Thoracic aorta (tissue), 2 donors: ENCODE measurements around the gene IQCE. TPM values are rescaled to one million over a fixed set of nuclear protein-coding genes. Genes with fewer than 3 reads are reported as not detected.

Source experiments
- ATAC-seq: fragments of 150-250 bp; one replicate; pipeline ENCODE4 v1.8.0; 2017; ENCODE audit warnings: low read depth; ENCODE audit not compliant: insufficient number of reproducible peaks, low FRiP score
- DNase-seq: peaks from one replicate; pipeline ENCODE4 v3.0.0-alpha.2; 2020; ENCODE audit warnings: low spot score
- H3K27ac ChIP-seq, 2 donors: fragments of 200-600 bp; sonication (generic); 1 replicate in 1 of 2; 2 replicates in 1 of 2; pipeline ENCODE4 v1.5.1; 2016; ENCODE audit warnings: mild to moderate bottlenecking in 2 of 2, moderate library complexity in 2 of 2
- H3K27me3 ChIP-seq: fragments of 200-600 bp; sonication (generic); replicated peaks from 2 replicates; pipeline ENCODE4 v1.6.0; 2016; ENCODE audit warnings: mild to moderate bottlenecking; ENCODE audit not compliant: insufficient read depth
- H3K36me3 ChIP-seq: fragments of 200-600 bp; sonication (generic); one replicate; pipeline ENCODE4 v1.5.1; 2016
- H3K4me1 ChIP-seq, 2 donors: fragments of 200-600 bp; sonication (generic); 1 replicate in 1 of 2; 2 replicates in 1 of 2; pipeline versions ENCODE4 v1.5.1 to v1.6.0; 2016; ENCODE audit warnings: low read depth in 2 of 2, mild to moderate bottlenecking in 1 of 2; ENCODE audit not compliant: control insufficient read depth in 1 of 2
- H3K4me3 ChIP-seq: fragments of 200-600 bp; sonication (generic); 2 replicates; pipeline ENCODE4 v1.5.1; 2016; ENCODE audit warnings: mild to moderate bottlenecking
- H3K9me3 ChIP-seq: fragments of 200-600 bp; sonication (generic); 2 replicates; pipeline ENCODE4 v1.5.1; 2016
- total RNA-seq, 2 donors: library from RNA; depleted of rRNA; stranded (reverse); fragments of >200 nt; gene quantifications; one replicate each; pipeline versions ENCODE4 v1.1.0 to v1.2.3, GENCODE V29; 2016
- TF ChIP-seq, protein P1 (sequence below): fragments of 200-600 bp; sonication (generic); IDR thresholded peaks from one replicate; pipeline ENCODE4 v1.5.1; 2019; ENCODE audit warnings: antibody characterized with exemption

Gene IQCE
- total RNA-seq, 2 donors from 2014 or later: 10.6 to 40.1 TPM

DNA sequence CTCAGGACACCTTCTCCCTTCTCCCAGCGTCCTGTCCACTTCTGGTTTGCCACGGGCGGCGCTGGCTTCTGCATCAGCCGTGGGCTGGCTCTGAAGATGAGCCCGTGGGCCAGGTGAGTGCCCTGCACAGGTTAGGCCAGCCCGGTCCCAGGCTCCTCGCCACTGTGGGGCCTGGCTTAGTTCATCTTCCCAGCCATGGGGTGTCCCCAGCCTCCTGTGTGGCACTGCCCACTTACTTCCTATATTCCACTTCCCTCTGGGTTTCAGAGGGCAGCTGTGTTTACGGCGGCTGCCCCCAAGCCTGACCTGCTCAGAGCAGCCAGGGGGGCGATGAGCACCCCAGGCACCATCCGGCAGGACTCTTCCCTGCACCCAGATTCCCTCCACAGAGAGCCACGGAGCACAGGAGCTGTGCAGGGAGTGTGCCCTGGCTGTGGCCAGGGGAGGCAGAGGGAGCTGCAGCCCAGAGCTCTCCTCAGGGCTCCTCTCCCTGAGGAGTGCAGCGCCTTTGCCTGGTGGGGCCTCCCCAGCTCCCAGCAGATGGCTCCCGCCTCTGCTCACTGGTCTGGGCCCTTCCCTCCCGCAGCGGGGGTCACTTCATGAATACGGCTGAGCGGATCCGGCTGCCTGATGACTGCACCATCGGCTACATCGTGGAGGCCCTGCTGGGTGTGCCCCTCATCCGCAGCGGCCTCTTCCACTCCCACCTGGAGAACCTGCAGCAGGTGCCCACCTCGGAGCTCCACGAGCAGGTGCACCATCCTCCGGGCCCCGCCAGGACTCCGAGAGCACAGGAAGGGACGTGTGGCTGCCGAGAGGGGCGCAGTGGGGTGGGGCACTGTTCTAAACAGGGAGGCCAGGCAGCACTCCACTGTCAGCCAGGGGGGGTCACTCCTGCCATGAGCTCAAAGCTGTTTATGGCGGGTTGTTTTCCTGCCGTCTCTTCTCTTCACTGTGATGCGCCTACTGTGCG is 32.8 kb upstream of the IQCE start:
- Histone ChIP-seq H3K4me3 (no peak overlapping the region), H3K9me3 (no peaks in the 10 kb centered on the region), H3K27me3 (no peaks in the 10 kb centered on the region), H3K27ac (no peak overlapping the region), H3K36me3 (no peaks in the 10 kb centered on the region), H3K4me1 (peaks cover 6 to 31% of the 10 kb centered on the region in 2 donors)
- ATAC-seq (no peak), DNase-seq (no peak)
- TF ChIP-seq, protein P1, sequence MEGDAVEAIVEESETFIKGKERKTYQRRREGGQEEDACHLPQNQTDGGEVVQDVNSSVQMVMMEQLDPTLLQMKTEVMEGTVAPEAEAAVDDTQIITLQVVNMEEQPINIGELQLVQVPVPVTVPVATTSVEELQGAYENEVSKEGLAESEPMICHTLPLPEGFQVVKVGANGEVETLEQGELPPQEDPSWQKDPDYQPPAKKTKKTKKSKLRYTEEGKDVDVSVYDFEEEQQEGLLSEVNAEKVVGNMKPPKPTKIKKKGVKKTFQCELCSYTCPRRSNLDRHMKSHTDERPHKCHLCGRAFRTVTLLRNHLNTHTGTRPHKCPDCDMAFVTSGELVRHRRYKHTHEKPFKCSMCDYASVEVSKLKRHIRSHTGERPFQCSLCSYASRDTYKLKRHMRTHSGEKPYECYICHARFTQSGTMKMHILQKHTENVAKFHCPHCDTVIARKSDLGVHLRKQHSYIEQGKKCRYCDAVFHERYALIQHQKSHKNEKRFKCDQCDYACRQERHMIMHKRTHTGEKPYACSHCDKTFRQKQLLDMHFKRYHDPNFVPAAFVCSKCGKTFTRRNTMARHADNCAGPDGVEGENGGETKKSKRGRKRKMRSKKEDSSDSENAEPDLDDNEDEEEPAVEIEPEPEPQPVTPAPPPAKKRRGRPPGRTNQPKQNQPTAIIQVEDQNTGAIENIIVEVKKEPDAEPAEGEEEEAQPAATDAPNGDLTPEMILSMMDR: no peak

DNA sequence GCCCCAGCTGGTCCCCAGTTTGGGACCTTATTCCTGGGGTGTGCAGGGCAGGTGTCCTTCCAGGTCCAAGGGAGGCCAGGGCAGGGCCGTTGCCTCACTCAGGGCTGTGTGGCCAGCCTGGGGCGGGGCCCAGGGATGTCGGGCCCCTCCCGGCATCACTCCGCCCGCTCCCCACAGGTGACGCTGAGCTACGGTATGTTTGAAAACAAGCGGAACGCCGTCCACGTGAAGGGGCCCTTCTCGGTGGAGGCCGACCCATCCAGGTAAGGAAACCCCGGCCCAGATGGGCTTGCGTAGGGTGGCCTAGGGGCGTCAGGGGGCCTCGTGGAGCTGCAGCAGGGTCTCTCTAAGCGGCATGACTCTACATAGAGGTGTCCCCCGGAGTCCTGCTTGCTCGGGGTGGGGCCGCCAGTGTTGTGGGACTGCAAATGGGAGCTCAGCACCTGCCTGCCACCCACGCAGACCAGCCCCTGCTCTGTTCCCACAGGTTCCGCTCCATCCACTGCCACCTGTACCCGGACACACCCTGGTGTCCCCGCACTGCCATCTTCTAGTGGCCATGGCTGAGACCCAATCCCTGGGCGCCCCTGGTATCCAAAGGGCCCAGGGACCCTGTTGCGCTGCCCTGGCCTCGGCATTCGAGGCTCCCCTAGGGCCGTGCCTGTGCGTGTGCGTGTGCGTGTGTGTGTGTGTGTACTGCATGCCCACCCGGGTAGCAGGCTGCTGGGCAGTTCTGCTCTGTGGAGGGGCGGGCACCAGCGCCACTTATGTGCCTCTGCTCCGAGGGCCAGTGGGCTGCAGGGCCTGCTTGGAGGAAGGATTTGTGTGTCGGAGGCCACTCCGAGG is 31.9 kb upstream of the IQCE start:
- H3K27me3 ChIP-seq: no peaks in the 10 kb centered on the region
- DNase-seq: no peak
- no peak overlapping the region for H3K27ac ChIP-seq
- no peaks in the 10 kb centered on the region for H3K9me3 ChIP-seq
- TF ChIP-seq, protein P1: no peak
- no peaks in the 10 kb centered on the region for H3K36me3 ChIP-seq
- peaks cover 6 to 37% of the 10 kb centered on the region in 2 donors for H3K4me1 ChIP-seq
- no peak for ATAC-seq
- H3K4me3 ChIP-seq: no peak overlapping the region

- TF ChIP-seq, protein P1: no peak
- H3K9me3 ChIP-seq: no peaks in the 10 kb centered on the region
- peaks cover 6 to 34% of the 10 kb centered on the region in 2 donors for H3K4me1 ChIP-seq
- ATAC-seq (no peak), DNase-seq (no peak)
- no peak overlapping the region for H3K4me3 ChIP-seq
- H3K36me3 ChIP-seq: no peaks in the 10 kb centered on the region
- no peak overlapping the region for H3K27ac ChIP-seq
- no peaks in the 10 kb centered on the region for H3K27me3 ChIP-seq
Observed at GRCh38 chr7:2527505-2528467, 31.0 kb upstream of the IQCE start.

GRCh38 chr7:2528481-2529095 is 30.2 kb upstream of the IQCE start:
- no peak for ATAC-seq
- no peaks in the 10 kb centered on the region for H3K9me3 ChIP-seq
- H3K27me3 ChIP-seq: no peaks in the 10 kb centered on the region
- no peaks in the 10 kb centered on the region for H3K36me3 ChIP-seq
- no peak overlapping the region for H3K4me3 ChIP-seq
- H3K27ac ChIP-seq: no peak overlapping the region
- peaks cover 6 to 26% of the 10 kb centered on the region in 2 donors for H3K4me1 ChIP-seq
- TF ChIP-seq, protein P1: no peak
- DNase-seq: no peak
